Inflammatory macrophage treated with lipopolysaccharide for 4 hours (primary cell): ENCODE results near the gene PRKCA.
"Not testable (repeated sequence)": the region's sequence is repeated elsewhere in the genome, so short reads cannot be mapped to it uniquely, and the experiment has no call there.

Experiments used
- DNase-seq: peaks from one replicate; pipeline ENCODE4 v3.0.0-alpha.2; 2020

The PRKCA gene

DNA sequence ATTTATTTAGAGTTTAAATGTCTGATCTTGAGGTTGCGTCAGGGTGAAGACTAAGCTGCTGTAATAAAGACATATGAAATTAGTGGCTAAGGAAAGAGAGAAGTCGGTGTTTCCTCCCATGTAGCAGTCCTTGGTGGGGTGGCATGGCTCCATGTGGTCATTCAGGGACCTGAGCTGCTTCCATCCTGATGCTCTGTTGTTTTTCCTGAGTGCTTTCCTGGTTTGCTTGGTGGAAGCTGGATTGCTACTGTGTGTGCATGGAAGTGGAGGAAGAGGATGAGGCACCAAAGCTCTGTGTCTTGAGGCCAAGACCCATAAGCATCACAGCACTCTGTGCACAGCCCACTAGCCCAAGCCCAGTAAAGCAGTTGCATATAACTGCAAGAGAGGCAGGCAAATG, 290.7 kb downstream of the PRKCA start:
- no peak for DNase-seq

DNA sequence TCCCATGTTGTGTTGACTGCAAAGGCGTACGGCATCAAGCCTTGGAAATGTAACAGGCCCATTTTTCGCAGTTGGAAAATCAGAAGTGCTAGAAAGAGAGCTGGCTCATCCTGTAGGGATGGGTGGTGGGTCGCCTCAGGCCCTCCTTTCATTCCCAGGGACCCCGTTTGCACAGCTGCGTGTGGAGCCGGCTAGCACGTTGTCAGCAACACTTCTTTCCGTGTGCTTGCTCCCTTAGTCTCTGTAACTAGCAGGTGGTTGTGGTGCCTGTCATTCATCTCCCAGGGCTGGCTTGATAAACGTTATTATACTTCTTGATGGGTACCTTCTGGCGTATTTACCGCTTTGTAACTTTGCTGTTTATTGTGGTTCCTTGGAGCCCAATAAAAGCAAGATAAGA, 293.5 kb downstream of the PRKCA start:
- DNase-seq, result no peak

DNA sequence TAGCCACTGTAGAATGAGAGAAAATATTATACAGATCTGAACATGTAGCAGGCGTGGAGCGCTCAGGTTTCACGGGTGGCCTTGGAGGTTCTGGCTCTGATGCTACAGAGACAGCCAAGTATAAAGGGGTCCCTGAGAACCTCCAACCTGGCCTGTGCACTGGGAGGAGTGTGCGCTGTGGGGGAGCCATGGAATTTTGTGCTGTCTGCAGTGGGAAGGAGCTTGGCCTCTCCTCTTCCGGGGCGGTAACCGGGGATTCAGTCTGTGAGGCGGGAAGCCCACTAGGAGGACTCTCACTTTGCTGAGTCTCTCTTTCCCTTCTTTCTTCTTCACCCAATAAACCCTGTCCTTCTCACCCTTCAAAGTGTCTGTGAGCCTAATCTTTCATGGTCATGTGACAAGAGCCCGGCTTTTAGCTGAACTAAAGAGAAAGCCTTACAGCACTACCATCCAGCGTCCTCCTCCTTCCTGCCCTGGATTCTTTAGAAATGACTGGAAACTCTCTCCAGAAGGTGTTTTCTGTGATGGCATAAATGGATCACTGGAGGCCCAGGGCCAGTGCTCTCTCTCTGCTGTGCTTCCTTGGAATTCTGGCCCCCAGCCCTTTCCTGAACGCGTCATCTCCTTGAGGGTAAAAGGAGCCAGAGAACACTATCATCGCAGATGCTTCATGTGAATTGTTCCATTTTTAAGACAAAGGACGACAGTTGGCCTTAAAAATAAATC, 300.4 kb downstream of the PRKCA start:
- DNase-seq, result no peak

- DNase-seq, result no peak
Observed at GRCh38 chr17:66604376-66604775, 302.0 kb downstream of the PRKCA start.

DNA sequence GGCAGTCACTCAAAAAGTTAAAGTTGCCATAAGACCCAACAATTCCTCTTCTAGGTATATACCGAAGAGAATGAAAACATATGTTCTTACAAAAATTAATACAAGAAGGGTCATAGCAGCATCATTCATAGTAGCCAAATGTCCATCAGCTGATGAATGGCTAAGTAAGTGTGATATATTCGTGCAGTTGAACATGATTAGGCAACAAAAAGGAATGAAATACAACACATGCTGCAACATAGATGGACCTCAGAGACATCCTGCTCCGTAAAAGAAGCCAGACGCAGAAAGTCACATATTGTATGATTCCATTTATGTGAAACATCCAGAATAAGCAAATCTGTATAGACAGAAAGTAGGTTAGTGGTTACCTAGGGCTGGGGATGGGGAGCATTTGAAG, 303.1 kb downstream of the PRKCA start:
- no peak for DNase-seq

- DNase-seq, result no peak
Observed at GRCh38 chr17:66610361-66611133, 308.1 kb downstream of the PRKCA start.

DNA sequence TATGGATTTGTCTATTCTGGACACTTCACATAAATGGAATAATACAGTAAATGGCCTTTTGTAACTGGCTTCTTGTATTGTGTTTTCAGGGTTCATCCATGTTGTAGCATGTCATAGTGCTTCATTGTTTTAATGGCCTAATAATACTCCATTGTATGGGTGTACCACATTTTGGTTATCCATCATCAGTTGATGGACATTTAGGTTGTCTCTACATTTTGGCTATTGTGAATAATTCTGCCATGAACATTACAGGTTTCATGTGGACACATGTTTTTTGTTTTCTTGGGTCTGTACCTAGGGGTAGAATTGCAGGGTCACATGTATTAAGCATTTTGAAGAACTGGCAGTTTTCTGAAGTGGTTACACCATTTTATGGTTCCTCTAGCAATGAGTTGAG, 309.0 kb downstream of the PRKCA start:
- DNase-seq, result no peak

DNA sequence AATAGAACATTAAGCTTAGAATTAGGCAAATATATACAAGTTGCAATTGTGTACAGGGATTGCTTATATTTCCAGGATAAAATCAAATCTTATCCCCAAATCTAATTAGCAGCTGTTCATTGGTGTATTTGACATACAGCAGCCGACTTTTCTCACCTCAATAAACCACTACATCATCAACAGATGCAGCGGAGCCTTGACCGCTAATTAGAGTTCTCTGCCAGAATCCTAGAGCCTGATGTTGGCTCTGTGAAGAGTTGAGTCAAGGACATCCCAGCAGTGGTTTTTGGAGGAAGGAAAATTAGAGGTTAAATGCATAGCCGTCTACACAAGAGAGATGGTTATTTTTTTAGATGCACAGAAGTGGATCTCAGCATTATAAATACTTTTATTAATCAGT, 310.6 kb downstream of the PRKCA start:
- no peak for DNase-seq

DNA sequence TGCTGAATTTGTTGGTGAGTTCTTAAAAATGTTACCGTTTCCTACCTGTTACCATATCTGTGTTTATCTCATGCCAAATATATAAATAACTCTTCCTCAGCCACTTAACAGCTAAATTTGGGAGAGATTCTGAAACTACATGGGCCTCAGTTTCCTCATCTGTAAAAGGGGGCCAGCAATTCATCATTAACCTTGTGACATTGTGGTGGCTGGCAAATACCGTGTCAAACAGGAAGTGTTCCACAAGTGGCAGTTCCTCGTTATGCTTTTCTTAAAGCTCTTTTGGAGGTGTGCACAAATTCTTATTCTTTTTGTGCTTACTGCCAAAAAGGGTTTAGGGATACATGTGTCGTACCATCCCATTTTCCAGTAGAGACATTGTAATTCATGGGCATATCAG, 312.1 kb downstream of the PRKCA start:
- DNase-seq, result peak; percentile 16

GRCh38 chr17:66619206-66619605, 316.8 kb downstream of the PRKCA start:
- DNase-seq, result no peak

DNA sequence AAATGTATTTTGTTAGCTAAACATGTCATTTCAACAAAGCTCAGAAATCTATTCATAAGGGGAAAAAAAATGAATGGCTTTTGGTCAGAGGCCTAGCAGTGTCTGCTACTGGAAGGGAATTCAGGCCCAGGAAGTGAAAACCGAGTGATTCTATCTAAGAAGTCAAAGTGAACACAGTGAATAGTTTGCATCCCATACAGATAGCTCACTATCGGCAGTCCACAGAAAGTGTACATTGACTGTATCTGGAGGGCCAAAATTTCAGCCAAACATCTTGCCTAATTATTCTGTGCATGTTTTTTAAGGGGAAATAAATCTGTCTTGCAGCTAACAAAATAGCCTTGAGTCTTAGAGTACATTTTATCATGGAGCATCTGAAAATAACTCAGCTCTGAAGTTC, 318.1 kb downstream of the PRKCA start:
- DNase-seq, result no peak

GRCh38 chr17:66624630-66625029, 322.2 kb downstream of the PRKCA start:
- not testable (repeated sequence) for DNase-seq

- peak; percentile 10 for DNase-seq
Observed at GRCh38 chr17:66625311-66625767, 322.9 kb downstream of the PRKCA start.

DNA sequence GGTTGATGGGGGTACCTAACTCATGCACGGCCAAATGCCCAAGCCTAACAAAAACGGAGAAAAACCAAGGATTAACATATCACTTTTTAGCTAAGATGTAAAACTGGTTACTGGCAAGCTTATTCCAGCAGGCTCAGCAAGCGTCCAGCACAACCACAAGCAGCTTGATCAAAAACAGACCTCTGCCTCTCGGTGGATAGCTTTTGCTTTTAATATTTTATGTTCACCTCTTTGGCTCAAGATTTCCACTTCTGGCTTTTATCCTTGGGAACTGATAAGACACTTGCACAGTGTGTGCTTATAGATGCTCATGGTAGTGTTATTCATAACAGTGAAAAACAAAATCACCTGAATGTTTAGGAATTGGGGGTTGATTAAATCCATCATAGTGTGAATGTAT, 325.6 kb downstream of the PRKCA start:
- no peak for DNase-seq

- no peak for DNase-seq
Observed at GRCh38 chr17:66629762-66630161, 327.3 kb downstream of the PRKCA start.

GRCh38 chr17:66630379-66630778, 328.0 kb downstream of the PRKCA start:
- DNase-seq, result no peak

- no peak for DNase-seq
Observed at GRCh38 chr17:66630828-66631472, 328.5 kb downstream of the PRKCA start.

DNA sequence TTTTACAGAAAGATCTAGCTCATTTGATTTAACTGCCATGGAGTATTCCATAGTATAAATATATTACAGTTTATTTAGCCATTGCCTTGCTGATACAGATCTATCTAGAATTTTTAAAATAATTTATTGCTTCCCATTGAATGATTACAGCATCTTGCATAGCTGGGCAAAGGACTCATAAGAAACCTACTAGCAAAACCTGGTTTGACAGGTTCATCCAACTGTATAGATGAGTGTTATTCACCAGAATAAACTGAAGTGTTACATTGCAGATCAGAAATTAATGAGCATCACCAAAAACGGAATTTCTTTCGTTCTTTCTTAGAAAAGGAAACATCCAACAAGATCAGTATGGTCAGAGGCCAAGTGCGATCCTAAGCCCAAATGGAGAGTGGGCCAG, 330.3 kb downstream of the PRKCA start:
- no peak for DNase-seq

DNA sequence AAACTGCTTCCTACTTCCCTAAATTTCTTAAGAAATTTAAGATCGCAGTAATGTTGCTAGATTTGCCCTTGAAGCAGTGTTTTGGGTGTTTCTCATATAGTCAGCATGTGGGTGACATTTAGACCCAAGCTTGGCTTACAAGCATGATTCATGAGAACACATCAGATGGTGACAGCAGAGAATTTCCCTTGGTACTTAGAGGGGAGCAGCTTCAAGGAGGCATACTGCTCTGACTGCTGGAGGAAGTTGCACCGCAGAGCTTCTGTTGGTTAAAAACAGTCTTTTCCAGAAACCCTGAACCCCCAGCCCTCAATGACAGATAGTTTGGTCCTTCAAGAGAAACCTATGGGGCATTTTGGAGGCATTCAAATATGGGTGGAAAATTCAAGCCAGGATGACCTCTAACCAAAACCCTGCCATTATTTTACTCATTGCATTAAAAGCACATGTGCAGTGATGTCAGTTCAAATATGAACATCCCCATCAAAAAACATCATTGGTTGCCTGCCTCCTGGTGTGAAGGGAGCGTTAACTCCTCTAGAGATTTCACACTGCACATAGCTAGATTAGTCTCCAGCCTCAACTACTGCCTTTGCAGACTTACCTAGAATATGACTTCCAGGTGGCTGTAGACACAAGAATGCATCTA, 331.0 kb downstream of the PRKCA start:
- DNase-seq, result peak; percentile 94

- peak; percentile 43 for DNase-seq
Observed at GRCh38 chr17:66634193-66634592, 331.8 kb downstream of the PRKCA start.

- DNase-seq, result peak; percentile 49
Observed at GRCh38 chr17:66635386-66636045, 333.1 kb downstream of the PRKCA start.

DNA sequence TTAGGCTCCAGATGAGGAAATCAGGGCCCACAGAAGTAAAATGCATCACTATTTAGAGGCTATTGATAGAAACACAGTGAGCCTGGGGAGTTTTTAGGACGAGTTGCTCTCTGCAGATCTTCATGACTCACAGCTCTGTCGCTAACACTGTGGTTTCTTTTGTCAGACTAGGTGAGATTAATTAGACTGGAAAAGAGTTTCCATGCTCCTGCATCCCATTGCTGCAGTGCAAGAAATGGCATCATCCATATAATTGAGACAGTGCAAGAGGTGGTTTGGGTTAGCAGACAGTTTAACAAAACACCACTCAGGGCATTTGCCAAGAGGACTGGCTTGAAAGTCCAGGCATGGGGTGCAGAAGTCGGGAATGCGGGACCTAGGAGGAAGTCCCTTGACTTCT, 333.7 kb downstream of the PRKCA start:
- DNase-seq, result peak; percentile 27

DNA sequence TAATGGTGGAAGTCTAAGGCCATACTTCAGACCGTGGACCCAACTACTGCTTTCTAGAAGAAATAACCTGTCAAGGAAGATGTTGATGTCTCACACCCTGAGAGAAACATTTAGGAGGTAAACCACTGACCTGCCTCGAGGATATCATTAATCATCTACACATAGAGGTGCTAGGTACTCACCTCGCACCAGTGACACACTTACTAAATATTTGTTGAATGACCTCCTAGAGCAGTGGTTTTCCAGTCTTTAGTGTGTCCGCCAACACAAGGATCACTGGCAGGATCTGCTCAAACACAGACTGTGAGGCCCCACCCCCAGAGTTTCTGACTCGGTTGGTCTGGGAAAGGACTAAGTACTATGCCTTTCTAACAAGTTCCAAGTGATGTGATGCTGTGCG, 335.1 kb downstream of the PRKCA start:
- DNase-seq, result no peak
